ENCODE data around the gene EEFSEC. TPM values are rescaled to one million over a fixed set of nuclear protein-coding genes. Genes with fewer than 3 reads are reported as not detected.
A peak's percentile ranks its signal among the peaks of the same experiment; 100 is the strongest.

EEFSEC gene
- total and polyA plus RNA-seq, 11 donors: 17.5 to 48.0 (median 22.5) TPM

GRCh38 chr3:128215800-128216495 lies 62.7 kb downstream of the EEFSEC start:
- no peak overlapping the region for H3K27ac ChIP-seq
- ATAC-seq (no peak), DNase-seq (no peak)
- no peaks in the 10 kb centered on the region for H3K9me3 ChIP-seq
- intact Hi-C loops (cut with DNase I): no loop called here
- no peaks in the 10 kb centered on the region for H3K27me3 ChIP-seq
- 68 to 82% (median 72%) methylated on average over 5 of the region's 5 CpGs for WGBS, 4 donors
- TF ChIP-seq POLR2A (IDR thresholded peaks at IDR 0.05) (no peak), CTCF (IDR thresholded peaks at IDR 0.05) (no peak)
- H3K36me3 ChIP-seq: no peaks in the 10 kb centered on the region
- peaks cover 0 to 21% (median 4%) of the 10 kb centered on the region in 12 donors for H3K4me1 ChIP-seq
- H3K4me3 ChIP-seq: no peak overlapping the region

DNA sequence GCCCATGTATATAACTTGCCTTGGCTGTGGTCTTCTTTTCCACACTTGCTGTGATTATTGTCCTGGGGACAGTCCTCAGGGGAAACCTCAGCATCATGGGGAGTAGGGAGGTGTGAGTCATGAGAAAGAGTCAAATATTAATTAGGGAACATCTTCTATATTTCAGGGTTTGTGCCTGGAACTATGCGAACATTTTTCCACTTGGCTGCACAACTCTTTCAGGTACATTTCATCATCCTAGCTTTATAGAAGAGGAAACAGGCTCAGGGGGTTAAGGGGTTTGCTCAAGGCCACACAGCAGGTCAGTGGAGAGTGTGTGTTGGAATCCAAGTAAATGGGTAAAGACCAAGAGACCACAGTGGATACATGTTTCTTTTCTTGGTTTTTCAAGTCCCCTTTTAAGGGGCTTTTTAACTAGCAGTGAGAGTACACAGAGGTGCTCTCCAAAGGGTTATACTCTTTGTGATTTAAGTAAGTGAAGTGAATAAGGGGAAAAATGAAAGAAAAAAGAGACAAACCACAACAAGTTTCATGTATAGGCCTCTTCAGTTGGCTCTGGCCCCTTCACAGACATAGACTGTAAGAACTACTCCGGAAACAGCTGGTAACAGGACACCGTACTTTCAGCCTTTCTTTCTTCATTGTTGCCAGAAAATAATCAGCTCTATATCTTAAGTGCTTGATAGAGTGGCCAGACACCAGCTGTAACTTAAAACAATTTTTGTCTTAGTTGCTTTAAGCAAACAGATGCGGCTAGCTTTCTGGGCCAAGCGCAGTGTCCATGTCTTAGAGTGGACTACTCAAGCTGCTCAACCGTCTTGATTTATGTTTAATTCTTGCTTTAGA lies 64.6 kb downstream of the EEFSEC start:
- peaks cover 0 to 21% (median 4%) of the 10 kb centered on the region in 12 donors for H3K4me1 ChIP-seq
- DNase-seq (no peak), ATAC-seq (peak in 1 of 4 donors; percentile 57)
- H3K4me3 ChIP-seq: no peak overlapping the region
- TF ChIP-seq POLR2A (IDR thresholded peaks at IDR 0.05): no peak
- no peak for TF ChIP-seq CTCF (IDR thresholded peaks at IDR 0.05)
- H3K27ac ChIP-seq: peak overlapping the region in 2 of 12 donors; percentile 1 to 18
- intact Hi-C loops (cut with DNase I): no loop called here
- H3K36me3 ChIP-seq: no peaks in the 10 kb centered on the region
- H3K27me3 ChIP-seq: no peaks in the 10 kb centered on the region
- WGBS, 4 donors: 70 to 82% (median 79%) methylated on average over 6 of the region's 6 CpGs
- H3K9me3 ChIP-seq: peaks cover 0 to 9% (median 3%) of the 10 kb centered on the region in 12 donors

GRCh38 chr3:128218548-128219257 lies 65.4 kb downstream of the EEFSEC start:
- 79 to 91% (median 88%) methylated on average over 10 to 13 of the region's 13 CpGs for WGBS, 4 donors
- peak overlapping the region in 2 of 12 donors; percentile 1 to 18 for H3K27ac ChIP-seq
- peaks cover 0 to 21% (median 4%) of the 10 kb centered on the region in 12 donors for H3K4me1 ChIP-seq
- no peaks in the 10 kb centered on the region for H3K27me3 ChIP-seq
- DNase-seq (no peak), ATAC-seq (peak in 1 of 4 donors; percentile 10)
- intact Hi-C loops (cut with DNase I): no loop called here
- no peak overlapping the region for H3K4me3 ChIP-seq
- no peaks in the 10 kb centered on the region for H3K36me3 ChIP-seq
- peaks cover 0 to 16% (median 5%) of the 10 kb centered on the region in 12 donors for H3K9me3 ChIP-seq
- TF ChIP-seq CTCF (IDR thresholded peaks at IDR 0.05) (no peak), POLR2A (IDR thresholded peaks at IDR 0.05) (no peak)
